Body of pancreas (tissue), 4 donors: ENCODE data around the gene TPD52L1.

ENCODE experiments used
- POLR2A ChIP-seq, 3 donors: fragments of 450-650 bp; IDR thresholded peaks; one replicate each; pipeline ENCODE4 v1.6.1; 2016; ENCODE audit warnings: antibody characterized with exemption in 3 of 3, mild to moderate bottlenecking in 2 of 3
- TF ChIP-seq, protein P1 (sequence below), 7 experiments: fragments of 450-650 bp in 4 of 7; fragments of 200-600 bp in 3 of 7; sonication (generic) in 3 of 7; IDR thresholded peaks; one replicate each; pipeline ENCODE4 v1.5.1; 2016 to 2019; ENCODE audit warnings: antibody characterized with exemption in 7 of 7

DNA sequence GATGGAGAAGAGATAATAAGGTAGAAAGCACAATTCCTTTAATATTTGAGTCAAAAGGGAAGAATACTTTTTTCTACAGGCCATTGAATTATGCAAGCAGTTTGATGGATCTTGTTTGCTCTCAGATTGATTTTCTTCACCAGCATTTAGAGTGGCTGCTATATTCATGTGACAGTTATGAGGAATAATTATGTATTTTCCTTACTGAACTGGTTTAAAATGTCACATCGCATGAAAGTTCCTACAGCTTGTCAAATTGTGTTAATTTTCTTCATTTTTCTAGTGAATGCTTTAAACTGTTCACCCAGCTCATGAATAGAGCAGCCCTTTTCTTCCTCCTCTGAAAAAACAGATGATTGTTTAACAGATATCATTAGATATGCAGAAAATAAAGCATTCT lies 37.4 kb upstream of the TPD52L1 start:
- TF ChIP-seq, protein P1, sequence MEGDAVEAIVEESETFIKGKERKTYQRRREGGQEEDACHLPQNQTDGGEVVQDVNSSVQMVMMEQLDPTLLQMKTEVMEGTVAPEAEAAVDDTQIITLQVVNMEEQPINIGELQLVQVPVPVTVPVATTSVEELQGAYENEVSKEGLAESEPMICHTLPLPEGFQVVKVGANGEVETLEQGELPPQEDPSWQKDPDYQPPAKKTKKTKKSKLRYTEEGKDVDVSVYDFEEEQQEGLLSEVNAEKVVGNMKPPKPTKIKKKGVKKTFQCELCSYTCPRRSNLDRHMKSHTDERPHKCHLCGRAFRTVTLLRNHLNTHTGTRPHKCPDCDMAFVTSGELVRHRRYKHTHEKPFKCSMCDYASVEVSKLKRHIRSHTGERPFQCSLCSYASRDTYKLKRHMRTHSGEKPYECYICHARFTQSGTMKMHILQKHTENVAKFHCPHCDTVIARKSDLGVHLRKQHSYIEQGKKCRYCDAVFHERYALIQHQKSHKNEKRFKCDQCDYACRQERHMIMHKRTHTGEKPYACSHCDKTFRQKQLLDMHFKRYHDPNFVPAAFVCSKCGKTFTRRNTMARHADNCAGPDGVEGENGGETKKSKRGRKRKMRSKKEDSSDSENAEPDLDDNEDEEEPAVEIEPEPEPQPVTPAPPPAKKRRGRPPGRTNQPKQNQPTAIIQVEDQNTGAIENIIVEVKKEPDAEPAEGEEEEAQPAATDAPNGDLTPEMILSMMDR (IDR thresholded peaks at IDR 0.05): no peak
- no peak for TF ChIP-seq POLR2A (IDR thresholded peaks at IDR 0.05)
